ENCODE data around the gene MEOX1.

GRCh38 chr17:43669971-43670644 lies 8.4 kb upstream of the MEOX1 start:
- no peak for TF ChIP-seq POLR2A (IDR thresholded peaks at IDR 0.05; ENCODE audit: low read depth)
- no peak for TF ChIP-seq CTCF (IDR thresholded peaks at IDR 0.05)
